Stimulated activated CD8-positive, alpha-beta memory T cell treated with anti-CD3 and anti-CD28 coated beads, Interleukin-15, amount 100 ng/mL, for 24 hours (primary cell): ENCODE data around the gene WDR54.
A peak's percentile ranks its signal among the peaks of the same experiment; 100 is the strongest.
"Not testable (repeated sequence)": the region's sequence is repeated elsewhere in the genome, so short reads cannot be mapped to it uniquely, and the experiment has no call there.

Experiments
- DNase-seq: peaks from one replicate; pipeline ENCODE4 v3.0.0-alpha.2; 2020; ENCODE audit warnings: low read depth

WDR54 gene

DNA sequence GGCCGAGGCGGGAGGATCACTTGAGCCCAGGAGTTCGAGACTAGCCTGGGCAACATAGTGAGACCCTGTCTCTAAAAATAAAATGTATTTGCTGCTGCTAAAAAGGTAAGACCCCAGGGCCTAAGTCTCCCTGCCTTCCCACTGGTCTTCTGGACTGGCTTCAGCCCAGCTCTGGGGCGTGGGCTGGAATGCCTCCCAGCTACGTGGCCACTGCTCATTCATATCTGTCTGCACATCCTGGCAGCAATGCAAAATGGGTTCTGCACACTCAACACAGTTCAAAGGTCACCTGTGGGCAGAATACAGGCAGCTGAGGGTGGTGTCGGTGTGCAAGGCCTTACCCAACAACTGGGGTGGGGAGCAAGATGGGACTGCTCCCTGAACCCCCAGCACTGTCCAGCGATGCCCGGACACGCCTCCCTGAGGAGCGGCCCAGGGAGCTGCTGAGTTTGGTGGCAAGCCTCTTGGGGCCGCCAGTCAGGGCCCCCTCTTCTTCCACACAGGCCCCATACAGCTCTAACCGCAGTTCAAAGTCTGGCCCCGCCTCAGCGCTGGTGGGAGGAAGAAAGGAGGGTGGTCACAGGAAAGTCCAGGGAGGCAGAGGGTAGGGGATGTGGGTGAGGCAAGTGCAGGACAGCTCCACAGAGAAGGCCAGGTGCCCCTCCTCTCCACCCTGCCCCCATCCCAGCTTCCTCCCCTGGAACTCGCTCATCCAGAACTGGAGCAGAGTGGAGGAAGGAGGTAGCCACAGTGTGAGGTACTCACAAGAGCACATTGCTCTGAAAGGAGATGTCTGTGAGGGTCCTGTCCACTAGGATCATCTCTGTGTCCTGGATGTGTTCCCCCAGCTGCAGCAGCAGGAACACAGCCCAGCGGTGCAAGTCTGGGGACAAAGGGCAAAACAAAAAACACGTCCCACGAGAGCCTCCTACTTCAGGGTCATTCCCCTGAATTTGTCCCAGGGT, 8.2 kb downstream of the WDR54 start:
- DNase-seq = no peak

- no peak for DNase-seq
Measured at GRCh38 chr2:74430502-74430901, 9.0 kb downstream of the WDR54 start.

DNA sequence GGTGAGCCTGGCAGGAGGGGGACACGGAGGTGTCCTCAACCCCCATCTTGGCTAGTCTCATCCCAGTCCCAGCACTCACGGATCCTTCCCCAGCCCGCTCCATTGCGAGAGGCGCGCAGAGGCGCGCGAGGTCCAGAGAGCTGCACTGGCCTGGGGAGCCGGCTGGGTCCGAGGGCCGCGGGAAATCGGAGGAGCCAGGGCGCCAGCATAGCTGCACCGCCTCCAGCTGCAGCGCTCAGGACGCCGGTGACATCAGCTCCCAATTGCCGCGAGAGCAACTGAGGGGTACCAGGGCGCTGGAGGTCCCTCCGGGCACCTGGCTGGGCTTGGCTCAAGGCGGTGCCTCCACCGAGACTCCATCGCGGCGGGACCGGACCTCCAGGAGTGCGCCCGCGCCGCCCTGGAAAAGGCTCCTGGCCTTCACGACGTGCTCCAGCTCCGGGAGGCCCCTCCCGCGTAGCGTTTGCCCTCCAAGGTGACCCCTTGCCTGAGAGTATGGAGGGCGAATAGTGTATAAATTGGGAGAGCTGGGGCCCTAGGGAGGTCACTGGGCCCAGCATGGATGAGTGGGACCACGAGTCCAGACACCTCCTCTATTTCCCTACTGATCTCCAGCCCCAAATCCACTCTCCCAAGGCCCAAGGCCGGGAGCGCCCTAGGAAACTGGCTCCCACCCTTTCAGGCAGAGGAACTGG, 14.7 kb downstream of the WDR54 start:
- DNase-seq = no peak

DNA sequence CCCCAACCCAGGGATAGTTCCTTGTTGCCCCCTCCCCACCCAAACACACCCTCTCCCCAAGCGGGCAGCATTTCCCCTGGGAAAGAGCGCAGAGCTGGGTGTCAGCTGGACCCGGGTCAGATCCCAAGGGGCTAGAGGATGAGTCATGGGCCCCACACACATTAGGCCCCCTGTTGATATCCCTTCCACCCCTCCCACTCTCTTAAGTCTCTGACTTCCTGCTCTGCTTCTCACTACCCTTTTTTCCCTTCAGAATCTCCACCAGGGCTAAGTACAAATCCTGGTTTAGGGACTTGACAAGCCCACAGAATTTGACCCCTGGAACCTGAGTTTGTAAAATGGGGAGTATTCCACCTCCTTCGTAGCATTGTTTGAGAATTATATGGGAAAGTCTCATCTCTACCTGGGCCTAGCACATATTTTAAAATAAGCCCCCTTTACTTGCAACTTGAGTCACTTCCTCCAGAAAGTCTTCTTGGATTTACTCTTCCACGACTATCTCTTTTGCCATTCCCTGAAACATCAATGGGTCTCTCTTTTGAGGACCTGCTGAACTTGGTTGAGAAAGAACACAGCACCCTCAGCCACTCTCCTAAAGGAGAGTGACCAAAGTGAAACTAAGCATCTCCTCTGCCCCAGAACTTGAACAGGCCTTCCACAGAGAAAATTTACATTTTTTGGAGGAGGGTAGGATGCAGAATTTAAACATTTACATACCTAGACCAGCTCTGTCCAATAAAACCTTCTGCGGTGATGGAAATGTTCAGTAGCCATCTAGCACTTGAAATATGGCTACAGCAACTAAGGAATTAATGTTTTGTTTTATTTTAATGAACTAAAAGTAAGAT, 15.5 kb downstream of the WDR54 start:
- DNase-seq = no peak

DNA sequence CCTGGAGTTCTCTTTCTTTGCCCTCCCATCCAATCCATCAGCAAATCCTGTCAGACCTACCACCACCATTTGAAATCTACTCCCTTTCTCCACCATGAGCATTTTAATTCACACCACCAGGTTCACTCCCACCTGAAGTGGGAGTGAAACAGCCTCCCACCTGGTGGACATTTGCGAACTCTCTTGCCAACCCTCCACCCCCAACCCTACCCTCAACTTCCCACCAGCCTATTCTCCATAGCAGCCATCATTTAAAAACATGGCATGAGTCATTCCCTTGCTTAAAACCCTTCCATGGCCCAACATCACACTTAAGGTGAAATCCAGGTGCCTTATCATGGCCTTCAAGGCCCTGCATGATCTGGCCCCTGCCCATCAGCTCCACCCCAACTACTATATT, 16.7 kb downstream of the WDR54 start:
- no peak for DNase-seq

- DNase-seq = no peak
Measured at GRCh38 chr2:74439373-74439772, 17.8 kb downstream of the WDR54 start.

DNA sequence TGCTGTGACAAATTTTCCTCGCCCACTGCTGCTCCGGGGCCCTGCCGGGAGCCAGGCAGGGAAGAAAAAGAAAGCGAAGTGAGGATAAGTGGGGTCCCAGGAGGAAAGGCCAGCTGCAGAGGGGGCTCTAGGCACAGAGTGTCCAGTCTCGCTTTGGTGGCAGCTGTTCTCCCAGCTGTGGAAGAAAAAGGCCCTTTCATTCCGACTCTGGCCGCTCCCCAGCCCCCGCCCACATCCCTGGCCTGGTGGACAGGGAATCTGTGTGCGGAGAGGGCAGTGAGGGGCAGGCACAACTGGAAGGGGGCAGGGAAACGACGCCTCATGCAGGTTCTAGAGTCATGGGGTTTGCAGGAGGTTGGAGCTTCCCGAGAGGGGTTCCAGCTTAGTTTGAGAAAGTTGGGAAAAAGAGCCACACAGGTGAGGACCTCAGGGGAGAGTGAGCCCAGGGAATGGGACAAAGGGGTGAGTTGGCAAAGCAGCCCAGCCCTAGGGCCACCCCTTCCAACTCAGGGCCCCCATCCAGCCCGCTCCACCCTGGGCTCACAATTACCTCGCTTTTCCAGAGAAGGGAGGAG, 18.4 kb downstream of the WDR54 start:
- no peak for DNase-seq

GRCh38 chr2:74440378-74441169, 19.0 kb downstream of the WDR54 start:
- DNase-seq = no peak

GRCh38 chr2:74441170-74441689, 19.7 kb downstream of the WDR54 start:
- no peak for DNase-seq

DNA sequence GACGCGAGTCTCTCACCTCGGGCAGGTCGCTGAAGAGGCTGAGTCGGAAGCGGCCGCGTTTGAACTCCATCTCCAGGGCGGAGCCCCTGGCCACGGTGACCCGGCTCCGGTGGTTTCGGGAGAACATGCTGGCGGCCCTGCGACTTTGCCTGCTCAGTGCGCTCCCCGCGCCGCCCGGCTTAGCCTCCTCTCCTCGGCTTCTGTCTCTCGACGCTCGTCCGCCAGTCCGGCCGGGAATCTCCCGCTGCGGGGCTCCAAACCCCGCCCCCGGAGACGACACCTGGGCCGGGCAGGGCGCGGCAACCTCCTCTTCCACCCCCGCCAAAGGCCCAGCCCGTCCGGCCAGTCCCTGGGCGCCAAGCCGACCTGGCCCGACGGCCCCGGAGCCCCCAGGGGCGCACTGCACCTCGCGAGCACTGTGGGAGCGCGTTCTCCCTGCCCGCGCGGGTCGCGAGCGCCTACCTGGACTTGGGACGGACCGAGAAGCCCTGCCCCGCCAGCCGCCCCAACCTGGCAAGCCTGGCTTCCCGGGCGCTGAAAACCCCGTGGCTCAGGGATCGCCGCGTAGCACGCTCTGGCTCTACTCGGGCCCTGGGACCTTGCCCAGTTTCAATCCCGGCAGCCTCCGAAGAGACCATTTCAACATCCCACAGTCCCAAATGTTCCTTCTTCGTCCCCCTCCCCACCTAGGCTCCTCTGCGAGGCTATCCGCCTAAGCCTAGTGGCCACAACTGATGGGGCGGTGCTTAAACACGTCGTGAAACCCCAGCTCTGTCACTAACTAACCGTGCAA, 20.4 kb downstream of the WDR54 start, which contains the start of gene RTKN:
TSS of gene RTKN (minus strand) at position 248 of the 793 bp plus-strand sequence. CDS start at position 127, 121 bp downstream.
- no peak for DNase-seq

GRCh38 chr2:74442483-74443297, 21.2 kb downstream of the WDR54 start:
- not testable (repeated sequence) for DNase-seq

DNA sequence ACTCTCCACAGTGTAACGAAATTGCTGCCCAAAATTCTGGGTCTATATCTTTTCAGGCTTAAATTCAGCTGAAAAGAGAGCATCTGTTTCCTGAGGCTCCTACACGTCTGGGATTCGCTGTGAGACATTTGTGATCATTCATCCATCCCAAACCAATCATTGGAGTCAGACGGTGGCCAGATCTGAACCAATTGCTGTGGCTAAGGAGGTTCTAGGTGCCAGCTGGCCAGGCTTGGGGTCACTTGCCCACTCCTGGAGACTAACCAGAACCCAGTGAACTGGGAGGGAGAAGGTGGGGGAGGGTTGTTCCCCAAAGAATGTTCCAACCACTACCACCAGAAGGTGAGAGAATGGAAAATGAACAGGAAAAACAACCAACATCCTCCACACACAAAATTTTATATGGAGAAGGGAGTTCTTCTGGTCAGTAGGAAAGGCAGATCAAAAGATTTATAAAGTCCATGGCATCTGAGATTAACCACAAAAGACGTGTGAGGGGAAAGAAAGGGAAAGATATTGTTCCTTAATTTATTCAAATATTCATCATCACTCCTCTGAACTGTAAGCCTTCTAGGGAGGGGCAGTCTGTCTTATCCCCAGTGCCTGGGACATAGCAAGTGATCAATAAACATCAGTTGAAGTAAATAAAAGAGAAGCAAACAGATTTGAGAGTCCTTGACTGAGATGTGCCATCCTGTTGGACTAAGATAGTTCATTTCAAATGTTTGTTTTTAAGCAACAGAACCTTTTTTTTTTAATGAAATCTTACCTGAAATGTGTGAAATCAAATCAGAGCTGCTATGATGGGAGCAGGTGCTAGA, 23.2 kb downstream of the WDR54 start:
- no peak for DNase-seq

- no peak for DNase-seq
Measured at GRCh38 chr2:74447230-74447999, 25.9 kb downstream of the WDR54 start.

- DNase-seq = no peak
Measured at GRCh38 chr2:74448771-74449170, 27.2 kb downstream of the WDR54 start.

- no peak for DNase-seq
Measured at GRCh38 chr2:74450570-74451190, 29.1 kb downstream of the WDR54 start.

DNA sequence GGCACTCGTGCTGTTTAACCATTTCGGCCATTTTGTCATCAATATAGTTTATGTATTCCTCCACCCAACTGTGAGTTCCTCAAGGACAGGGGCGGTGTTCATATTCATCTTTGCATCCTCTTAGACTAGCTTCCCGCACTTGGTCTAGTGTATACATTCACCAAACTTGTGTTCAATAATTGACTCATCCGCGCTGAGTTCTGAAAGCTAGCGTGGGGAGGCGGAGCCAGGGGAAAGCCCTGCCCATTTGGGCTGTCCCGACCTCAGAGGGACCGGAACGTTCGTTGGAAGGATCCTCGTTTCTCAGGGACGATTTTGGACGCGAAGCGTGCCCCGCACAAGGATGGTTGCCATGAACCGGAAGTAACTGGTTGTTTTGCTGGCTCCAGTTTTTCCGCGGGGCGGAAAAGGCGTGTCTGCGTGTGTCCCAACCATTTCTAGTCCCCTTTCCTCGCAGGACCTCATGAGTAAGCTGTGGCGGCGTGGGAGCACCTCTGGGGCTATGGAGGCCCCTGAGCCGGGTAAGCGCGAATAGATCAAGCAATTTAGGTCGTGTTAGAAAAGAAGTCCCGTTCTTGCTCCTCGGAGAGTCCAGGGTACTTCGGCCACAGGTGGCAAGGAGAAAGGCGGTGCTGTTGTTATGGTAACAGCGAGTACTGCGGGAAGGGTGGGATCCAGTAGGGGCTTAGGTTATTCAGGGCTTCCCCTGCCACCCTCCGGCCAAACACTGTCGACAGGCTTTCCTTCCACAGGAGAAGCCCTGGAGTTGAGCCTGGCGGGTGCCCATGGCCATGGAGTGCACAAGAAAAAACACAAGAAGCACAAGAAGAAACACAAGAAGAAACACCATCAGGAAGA, 33.4 kb downstream of the WDR54 start, which contains the start of gene INO80B:
TSS of gene INO80B (plus strand) at position 434 of the 858 bp plus-strand sequence. CDS start at position 464, 30 bp downstream.
- DNase-seq = peak; percentile 89
